ENCODE results near the gene RMND1.
"Not testable (repeated sequence)": the region's sequence is repeated elsewhere in the genome, so short reads cannot be mapped to it uniquely, and the experiment has no call there.

RMND1 gene

DNA sequence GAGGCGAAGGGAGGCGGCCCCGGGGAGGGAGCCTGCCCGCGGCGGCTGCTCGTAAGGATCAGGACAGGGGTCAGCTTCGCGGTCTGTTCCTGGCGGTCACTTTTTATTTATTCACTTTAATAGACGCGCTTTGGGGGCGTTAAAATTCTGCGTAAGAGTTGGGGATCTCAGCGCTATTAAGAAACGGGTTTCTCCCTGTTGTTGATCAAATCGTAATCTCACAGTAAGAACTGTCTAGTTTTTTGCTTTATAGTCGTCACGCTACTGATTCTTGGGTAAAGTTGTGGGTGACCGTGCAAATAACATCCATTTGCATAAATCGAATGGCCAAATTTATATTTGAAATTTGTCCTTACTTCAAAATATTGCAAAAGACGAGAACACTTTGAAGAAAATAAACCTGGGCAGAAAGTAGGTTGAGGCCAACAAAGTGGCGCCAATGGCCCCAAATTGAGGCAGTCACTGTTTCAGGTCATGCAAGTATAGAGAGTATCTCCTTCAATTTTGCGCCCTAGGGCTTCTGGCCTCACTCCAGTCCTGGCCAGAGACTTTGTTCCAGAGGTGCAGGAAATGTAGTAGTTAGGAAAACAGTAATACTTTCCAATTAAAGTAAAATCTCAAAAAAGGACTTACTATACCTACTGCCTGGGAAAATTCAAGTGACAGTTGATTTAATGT is 963 bp upstream of the RMND1 start:
- peak in 4 of 56 donors; percentile 9 to 54 (median 11) for DNase-seq

DNA sequence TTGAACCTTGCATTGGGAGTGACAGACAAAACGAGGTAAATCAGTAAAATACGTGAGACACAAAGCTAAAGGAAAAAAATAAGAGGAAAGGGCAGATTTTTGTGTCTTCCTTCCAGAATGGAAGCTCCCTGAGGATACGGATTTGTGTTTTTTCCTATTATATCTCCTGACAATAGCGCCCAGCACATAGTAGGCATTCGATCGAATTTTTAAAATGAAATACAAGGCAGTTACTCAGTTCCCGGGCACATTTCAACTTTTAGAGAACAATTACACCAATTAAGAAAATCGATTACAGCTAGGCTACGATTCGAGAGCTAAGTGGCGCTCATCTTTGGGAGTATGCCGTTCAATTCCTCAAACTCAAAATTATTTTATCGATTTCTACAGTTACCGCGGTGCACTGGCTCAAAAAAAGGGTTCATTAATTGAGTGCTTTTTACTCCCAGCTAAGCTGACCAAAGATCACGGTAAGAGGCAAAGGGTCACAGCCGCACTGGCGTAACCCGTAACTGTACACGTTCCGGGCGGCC is 443 bp downstream of the RMND1 start:
- DNase-seq = no peak

DNA sequence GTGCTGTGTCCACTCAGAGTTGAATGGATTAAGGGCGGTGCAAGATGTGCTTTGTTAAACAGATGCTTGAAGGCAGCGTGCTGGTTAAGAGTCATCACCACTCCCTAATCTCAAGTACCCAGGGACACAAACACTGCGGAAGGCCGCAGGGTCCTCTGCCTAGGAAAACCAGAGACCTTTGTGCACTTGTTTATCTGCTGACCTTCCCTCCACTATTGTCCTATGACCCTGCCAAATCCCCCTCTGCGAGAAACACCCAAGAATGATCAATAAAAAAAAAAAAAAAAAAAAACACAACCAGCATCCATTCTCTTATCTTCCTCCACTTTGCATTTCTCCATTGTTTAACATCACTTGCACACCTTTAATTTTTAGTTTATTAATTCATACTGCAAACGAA is 998 bp downstream of the RMND1 start:
- not testable (repeated sequence) for DNase-seq

DNA sequence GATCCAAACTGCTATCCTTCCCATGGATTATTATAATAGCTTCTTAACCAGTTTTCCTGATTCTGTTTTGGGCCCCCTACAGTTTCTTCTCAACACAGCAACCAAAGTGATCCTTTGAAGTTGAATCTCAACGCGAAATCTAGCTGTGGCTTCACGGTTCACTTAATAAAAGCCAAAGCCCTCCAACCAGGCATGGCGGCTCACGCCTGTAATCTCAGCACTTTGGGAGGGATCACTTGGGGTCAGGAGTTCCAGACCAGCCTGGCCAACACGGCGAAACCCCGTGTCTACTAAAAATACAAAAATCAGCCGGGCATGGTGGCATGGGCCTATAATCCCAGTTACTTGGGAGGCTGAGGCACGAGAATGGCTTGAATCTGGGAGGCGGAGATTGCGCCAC is 3.3 kb downstream of the RMND1 start:
- no peak for DNase-seq

DNA sequence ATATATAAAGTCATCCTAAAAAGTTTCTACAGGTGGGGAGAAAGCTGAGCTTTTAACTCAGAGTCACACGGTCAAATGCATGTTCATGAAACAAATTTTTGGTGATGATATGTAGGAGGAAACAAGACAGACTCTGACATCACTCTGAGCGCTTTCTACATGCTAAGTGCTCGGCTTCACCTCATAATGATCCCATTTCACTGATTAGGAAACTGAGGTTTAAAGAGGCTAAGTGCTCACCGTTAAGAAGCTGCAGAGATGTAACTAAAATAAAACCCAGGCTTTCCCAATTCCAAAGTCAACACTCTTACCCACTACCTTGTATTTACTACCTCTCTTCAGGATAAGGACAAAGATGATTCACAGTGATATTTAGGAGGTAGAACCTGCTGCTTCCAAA is 4.7 kb downstream of the RMND1 start:
- no peak for DNase-seq

DNA sequence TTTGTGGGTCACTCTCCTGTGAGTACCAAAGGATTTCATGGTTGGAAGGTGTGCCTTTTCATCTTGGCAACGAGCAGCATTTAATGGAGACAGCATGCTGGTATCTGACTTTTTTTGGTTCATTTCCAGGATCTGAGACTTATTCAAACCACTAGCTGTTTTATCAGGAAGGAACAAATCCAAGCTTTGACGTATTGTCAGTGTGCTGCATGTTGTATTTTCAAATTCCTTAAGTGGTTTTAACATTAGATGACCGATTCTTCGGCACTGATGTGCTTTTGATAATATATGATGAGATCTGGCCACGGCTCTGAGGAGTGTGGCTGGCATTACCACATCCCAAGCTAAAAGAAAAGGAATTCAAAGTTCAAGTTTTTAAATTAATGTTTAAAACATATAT is 6.4 kb downstream of the RMND1 start:
- no peak for DNase-seq

DNA sequence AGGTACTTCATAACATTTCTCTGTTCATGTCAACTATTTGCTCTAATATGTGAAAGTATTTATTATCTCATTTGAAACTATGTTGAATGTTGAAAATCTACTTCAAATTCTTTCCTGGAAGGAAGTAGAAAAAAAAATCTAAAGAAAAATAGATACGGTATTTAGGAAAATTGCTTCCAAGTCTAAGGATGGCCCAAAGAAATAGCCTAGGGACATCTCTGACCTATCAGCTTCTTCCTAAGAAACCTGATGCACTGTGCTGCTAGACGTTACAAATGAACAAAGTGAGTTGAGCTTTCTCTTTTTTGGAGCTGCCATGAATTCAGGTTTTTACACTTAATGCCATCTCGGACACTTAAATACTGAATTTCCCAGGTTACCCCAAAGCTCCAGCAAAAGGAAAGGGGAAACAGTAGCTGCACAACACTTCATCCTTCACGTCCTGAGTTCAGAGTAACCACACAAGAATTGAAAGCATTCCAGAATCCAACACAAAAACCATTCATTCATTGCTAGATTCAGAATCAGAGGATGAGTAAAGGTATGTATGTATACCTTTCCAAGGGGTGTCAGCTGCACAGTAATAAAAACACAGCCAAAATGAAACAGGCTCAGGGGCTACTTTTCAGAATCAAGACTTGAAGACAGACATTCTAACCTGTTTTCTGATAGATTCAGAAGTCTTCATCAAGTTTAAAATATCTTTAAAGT is 7.9 kb downstream of the RMND1 start:
- no peak for DNase-seq

DNA sequence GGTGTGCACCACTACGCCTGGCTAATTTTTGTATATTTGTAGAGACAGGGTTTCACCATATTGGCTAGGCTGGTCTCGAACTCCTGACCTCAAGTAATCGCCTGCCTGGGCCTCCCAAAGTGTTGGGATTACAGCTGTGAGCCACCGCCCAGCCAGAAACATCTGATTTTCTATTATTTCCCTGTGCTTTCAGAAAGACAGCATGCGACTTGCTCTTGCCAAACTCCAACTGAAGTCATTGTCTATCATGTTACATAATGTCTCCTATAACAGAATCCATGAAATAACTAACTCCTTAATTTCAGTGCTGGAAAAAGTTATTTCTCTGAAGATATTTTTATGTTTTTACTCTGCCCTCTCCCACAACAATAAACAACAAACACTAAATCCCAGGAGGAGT is 8.5 kb downstream of the RMND1 start:
- DNase-seq = peak in 1 of 56 donors; percentile 9

DNA sequence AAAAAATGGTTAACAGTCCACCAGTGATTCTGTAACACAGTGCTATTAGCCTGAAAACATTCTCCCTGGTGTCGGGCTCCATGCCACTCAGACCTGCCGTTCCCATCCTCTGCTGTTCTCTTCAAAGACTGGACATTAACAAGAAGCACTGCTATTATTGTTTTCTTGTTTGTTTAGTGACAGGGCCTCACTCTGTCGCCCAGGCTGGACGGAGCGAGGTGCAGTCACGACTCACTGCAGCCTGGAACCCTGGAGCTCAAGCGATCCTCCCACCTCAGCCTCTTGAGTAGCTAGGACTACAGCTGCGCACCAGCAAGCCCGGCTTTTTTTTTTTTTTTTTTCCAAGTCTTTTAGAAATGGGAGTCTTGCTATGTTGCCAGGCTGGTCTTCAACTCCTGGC is 9.6 kb downstream of the RMND1 start:
- no peak for DNase-seq

DNA sequence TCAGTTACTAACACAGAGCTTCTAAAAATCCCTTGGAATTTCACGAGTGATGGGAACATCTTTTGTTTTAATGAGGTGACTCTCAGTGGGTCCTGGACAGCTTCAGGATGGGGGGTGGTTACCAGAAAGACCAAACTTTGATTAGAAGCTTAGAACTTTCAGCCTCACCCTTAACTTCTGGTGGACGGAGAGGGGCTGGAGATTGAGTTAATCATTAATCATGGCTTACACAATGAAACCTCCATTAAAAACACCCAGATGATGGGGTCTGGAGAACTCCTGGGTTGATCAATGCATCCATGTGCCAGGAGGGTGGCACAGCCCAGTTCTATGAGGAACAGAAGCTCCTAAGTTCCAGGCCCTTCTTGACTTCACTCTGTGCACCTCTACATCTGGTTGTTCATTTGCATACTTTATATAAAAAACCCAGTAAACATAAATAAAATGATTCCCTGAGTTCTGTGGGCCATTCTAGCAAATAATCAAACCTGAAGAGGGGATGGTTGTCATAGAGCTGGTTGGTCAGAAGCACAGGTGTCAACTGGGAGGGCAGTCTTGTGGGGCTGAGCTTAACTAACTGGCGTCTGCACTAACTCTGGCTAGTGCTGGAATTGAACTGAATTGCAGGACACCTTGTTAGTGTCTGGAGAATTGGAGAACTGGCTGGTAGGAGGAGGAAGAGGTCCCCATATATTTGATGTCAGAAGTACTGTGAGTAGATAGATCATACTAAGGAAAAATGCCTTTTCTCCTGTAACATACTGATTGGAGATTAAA is 10.3 kb downstream of the RMND1 start:
- DNase-seq = no peak

DNA sequence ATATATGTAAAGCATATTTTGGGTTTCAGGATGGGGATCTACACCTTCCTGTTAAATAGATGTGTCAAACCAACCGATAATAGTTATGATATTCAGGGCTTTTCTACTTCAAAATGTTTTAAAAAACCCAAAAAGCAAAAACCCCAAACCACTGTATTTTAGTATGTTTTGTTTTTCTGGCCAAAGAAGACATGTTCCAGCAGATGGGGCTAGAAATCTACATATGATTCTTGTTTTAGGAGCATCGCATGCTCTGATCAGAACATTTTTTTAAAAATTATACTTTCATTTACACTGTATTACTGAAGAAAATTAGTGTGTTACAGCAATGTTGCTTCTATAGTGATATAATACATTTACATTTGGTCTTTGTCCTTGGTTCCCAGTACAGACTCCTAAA is 11.0 kb downstream of the RMND1 start:
- no peak for DNase-seq

DNA sequence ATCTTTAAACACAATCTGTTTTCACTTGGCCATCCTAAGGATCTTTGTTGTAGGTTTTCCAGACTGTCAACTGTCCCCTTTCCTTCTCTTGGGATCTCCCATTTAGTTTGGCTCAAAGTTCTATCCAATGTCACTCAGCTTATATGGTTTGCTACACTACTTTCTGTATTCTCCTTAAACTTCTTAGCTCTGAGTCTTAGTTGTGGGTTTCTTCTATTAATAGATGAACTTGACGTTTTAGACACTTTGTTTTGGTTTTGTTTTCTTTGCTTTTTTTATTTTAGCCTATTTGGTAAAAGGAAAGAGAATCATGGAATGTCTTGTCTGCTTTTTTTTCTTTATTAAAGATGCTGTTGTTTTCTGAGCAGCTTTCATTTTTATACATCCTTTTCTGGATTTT is 11.4 kb downstream of the RMND1 start:
- no peak for DNase-seq

DNA sequence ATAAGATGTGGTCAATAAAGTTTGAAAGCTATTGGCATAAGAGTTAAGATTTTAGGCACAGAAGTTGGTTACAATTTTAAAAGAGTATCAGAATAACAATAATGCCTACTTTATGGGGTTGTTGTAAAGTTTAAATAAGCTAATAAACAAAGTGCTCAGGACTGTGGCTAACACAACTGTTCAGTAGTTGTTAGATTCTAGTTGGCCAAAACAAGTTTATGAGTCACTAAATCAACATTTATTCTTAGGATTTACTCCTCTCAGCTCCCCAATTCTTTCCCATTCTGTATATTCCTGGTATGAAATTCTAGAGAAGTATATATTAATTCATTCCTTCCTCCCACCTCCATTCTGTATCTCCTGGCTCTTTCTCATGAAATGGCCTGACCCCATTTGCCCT is 14.5 kb downstream of the RMND1 start:
- no peak for DNase-seq

DNA sequence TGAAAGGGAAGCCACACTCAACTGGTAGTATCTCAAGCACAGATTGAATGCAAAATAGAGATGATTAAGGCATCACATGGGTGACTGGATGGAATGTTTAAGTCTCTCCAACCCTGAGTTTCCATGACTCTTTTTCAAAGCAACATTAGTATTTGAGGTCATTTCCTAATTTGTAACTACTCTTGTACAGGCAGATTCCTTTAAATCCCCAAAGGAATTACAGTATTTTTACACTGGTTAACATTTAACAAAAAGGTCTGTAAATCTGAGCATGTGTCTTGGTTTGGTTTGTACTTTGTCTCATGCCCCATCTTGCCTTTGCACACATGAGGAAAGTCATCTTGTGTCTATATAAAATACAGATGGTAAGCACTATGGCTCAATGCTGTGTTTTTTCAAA is 15.1 kb downstream of the RMND1 start:
- no peak for DNase-seq

DNA sequence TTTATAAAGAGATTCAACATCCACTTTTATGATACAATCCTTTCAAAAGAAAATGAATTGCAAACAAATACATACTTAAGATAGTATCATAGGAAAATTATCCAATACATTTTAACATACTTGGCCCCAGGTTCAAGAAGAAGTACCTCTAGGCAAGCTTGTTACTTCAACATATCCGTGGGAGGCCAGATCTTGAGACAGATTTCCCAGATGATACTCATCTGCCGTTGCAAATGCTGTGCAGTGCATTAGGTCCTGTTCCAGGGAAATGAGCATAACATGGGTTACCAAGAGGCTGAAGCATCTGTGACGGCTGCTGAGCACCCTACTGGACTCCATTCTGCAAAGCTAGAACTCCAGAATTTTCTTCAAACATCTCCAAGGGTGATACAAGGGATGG is 15.6 kb downstream of the RMND1 start:
- no peak for DNase-seq

DNA sequence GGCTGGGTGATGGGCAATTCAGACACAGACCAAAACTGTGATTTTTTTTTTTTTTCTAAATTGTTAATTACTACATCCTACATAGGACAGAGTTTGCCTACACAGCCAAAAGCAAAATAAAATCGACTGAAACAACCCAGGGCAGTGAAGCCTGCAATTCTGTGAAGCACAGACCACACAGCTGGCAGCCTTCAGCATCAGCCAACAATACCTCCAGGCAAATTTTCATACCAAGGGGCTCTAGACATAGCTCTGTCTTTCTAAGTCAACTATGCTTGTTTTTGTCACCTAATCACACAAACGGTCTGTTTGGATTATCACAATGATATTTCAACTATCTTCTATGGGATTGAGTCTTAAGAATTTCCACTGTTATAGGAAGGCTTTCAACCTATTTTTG is 17.6 kb downstream of the RMND1 start:
- no peak for DNase-seq

DNA sequence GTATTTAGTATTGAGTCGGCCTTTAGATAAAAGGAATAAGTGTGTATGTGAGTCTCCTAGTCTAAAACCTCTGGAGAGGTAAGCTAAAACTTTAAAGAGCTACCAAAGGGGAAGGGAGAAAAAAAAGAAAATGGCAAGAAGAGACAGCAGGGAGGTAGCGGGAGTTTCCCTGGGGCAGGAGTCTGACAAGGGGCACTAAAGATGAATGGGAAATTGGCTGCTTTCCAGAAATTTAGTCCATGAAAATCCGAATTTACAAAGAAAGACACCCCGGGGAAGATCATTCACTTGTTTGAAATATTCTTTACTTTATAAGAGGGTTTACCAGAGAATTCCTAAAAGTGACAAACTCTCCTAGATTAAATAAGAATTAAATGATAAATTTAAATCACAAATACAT is 19.3 kb downstream of the RMND1 start:
- DNase-seq = no peak

DNA sequence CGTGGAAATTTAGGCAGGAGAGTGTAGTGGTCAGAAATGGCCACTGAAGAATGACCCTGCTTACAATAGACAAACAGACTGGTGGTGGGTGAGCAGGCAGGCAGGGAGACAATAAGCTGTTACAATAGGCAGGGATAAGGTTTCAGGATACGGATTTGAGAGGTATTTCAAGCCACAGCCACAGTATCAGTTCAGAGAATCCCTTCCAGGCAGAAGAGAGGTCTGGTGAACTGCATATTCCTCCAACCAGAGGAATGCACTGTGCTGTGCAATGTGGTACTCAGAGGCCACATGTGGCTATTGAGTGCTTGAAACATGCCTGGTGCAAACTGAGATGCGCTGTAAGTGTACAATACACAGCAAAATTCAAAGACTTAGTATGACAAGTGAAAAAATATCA is 20.6 kb downstream of the RMND1 start:
- no peak for DNase-seq

DNA sequence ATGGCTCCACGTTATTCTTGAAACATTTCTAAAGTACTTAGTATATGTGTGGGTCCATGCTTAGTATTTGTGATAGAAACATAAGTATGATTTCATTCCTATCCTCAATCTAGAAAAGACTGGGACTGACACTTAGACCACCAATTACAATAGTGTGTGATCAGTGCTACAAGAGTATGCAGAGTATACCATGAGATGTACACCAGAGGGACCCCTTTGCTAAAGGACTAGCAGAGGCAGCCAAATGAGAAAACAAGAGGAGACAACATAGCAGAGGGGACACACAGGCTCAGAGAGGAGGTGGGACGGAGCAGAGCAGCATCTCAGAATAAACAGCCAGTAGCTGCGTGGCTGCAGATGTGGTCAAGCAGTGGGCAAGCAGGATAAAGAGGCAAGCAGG is 21.0 kb downstream of the RMND1 start:
- no peak for DNase-seq

DNA sequence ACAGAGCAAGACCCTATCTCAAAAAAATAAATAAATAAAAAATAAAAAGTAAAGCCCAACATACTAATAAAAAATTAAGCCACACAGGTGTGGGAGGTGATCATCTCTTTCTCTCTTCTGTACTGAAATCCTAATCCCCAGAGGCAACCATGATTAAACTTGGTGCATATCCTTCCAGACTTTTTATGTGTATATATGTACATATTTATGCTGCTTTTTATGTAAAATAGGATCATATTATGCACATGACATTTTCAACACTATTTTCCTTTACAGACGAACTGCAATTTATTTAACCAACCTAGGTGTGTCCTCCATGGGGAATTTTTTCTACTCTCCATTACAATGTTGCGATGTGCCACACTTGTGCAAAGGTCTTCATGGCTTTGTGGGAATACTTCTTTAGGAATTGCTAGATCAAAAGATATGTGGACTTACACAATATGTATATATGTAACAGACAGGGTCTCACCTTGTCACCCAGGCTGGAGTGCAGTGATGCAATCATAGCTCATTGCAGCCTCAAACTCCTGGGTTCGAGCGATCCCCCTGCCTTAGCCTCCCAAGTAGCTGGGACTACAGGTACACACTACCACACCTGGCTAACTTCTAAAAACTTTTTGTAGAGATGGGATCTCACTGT is 23.7 kb downstream of the RMND1 start:
- no peak for DNase-seq

DNA sequence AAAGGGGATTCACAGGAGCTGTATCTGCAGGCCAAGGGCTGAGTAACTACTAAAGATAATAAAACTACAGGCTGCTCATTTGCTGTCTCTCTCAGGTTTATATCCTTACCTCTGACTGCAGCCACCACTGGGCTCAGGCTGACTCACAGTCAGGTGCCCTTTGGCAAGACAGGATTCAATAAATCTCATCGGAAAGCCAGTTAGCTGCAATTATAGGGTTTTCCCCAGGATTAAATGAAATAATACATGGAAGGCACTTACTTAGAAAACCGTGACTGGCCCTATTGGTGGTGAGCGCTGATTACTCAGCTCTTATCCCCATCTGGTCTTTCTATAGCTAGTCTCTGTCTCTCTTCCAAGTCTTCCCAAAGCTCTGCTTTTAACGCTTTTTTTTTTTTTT is 26.4 kb downstream of the RMND1 start:
- DNase-seq = no peak

DNA sequence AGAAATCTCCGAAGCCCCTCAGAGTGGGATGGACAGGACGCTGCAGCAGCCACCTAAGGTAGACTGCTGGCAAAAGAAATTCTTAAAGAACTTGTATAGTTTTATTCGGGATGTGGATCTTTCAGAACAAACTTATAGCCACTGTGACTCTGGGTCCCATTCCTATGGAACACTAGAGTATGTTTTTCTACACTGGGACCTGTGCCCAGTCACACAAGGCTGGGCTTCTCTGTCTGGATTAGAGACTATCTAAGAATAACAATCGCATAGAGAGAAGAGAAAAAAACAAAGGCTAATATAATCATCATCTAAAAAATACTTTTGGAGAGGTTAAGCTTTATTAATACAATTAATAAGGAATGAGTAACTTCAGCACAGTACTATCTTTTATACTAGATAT is 28.9 kb downstream of the RMND1 start:
- no peak for DNase-seq
